Measurements from ENCODE around the gene MARCO.

Gene MARCO

GRCh38 chr2:118942031-118942430 lies at the start of gene MARCO:
MARCO (plus strand) TSS chr2:118942194; CDS start chr2:118942301, 107 bp downstream.
- no peak for DNase-seq

GRCh38 chr2:118893100-118893499 lies 48.9 kb upstream of the MARCO start:
- DNase-seq: no peak

GRCh38 chr2:118902266-118903028 lies 39.5 kb upstream of the MARCO start:
- DNase-seq: no peak

DNA sequence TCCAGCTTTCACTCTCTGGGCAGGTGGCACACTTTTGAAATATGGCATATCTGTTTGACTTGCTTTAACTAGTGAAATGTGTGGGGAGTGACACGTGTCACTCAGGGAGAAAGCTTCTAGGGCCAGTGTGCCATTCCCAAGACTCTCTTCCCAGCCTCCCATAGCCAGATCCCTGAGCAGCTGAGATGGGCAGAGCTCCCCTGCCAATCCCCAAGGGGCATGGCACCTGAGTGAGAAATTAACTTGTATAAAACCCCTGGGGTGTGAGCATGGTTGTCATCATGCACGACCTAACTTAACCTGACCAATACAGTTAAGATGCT lies 39.0 kb upstream of the MARCO start:
- no peak for DNase-seq

- DNase-seq: no peak
These were observed 38.2 kb upstream of the MARCO start for GRCh38 chr2:118903551-118904479.

GRCh38 chr2:118905206-118905605 lies 36.8 kb upstream of the MARCO start:
- no peak for DNase-seq

DNA sequence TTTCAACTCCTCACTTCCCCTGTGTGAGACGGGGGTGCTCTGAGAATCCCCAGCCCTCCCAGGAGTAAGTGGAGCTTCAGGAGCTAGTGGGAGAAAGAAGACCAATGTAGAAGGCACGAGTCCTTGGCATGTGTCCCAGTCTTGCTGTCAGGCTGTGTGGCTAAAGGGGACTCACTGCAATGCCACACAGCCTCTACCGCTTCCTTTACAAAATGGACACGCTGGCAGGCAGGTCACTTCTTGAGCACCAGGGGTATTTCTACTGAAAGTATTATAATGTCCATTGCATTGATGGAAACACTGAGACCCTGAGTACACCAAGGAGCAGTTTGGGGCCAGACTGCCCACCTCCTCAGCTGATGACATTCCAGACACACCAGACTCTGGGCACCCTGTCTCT lies 35.8 kb upstream of the MARCO start:
- no peak for DNase-seq

DNA sequence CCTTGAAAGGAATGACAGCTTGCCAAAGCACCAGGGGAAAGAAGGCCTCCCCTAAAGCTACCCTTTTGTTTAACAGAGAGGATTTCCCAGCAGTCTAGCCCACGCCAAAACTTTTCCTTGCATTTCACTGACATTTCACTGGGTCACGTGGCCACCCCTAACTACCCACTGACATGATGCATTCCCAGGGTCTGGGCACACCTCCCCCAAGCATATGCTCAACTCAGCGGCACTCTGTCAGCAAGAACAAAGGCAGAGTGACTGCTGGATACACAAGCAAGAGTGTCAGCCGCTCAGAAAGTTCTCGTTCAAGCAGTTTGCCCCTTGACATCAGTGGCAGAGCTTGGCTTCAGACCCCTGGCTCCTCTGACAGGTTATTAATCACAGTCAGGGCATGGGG lies 34.2 kb upstream of the MARCO start:
- no peak for DNase-seq

DNA sequence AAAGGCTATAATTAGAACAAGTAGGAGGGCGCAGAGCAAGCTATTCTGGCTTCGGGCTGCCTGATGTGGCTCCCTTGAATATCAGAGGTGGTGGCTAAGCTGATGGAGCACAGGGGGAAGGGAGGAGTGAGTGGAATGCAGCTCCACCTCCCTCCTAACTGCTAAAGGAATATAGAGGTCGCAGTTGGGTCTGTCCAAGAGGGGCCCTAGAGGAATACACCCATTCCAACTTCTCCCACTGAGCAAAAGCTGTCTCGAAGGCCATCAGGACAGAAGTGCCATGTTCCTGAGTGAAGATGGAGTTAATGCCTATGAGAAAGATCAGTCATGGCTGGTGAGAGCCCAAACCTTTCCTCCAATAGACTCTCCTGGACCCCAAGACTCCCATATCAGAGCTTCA lies 32.8 kb upstream of the MARCO start:
- DNase-seq: no peak

DNA sequence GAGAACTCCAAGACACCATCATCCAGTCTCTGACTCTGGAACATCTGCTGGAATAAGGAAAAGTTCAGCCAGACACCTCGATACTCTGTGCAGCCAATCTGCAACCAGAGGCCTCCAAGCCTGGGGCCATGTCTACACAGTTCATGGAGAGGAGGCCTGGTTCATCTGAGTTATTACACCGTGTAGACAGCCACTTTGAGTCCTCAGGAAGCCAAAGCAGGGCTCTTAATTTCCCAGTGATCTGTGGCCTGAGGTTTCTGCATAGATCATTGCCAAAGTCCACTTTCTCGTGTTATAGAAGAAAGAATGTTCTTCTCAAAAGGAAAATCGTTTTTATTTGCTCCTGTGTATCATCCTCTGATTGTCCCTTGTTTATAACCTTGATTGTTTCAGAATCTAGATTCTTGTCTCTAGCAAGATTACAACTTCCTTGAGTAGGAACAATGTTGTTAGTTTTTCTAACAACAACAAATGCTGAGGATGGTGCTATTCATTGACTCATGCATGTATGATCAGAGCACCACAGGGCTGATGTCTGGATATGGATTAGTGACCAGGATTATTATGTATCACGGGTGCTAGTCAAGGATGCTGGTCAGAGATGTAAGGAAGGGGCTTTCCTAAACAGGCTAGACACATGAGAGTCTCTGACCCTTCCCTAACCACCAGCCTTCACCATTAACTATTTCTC lies 30.7 kb upstream of the MARCO start:
- no peak for DNase-seq

DNA sequence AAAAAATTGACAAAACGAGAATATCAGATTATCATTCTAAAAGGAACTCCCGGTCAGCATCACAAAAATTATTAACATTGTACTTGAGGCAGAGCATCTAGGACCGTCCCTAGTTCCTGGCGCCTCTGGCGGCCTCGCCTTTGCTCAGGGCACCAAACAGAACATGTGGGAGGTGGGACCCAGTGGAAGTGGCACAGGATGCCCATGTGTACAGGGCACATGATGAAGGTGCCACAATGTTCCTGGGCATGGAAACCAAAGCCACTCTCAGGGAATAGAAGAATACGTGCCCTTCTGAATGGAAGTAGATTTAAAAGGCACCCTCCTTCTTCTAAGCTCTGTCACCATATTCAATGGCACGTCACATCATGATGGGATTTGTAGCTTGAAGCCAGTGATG lies 30.1 kb upstream of the MARCO start:
- no peak for DNase-seq

DNA sequence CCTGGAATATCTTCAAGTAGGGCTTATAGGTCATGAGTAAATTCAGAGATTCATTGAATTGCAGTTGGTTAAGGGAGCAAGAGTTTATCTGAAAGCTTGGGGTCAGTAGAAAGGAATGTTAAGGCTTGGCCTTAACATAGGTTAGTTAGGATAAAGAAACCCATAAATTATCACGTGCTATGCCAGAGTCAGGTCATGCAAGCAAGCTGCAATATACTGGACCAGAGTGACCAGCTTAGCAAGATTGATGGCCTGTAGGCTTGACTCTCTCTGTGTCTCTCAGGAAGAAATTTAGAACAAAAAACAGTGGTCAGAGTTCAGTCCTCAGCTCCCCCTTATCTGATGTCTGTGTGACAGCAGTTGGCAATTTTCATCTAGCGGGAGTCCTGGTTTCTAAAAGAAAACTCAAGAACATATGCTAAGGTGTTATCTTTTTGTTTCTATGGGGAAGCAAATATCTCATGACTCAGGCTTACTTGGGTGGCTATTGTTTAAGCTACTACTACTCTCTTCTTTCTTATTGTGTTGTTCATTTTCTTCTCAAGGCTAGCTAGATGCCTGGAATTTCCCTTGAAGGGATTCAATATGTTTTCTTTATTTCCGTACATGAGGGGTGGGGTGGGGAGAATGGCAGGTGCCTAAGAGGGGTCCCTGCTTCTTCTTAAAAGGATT lies 28.7 kb upstream of the MARCO start:
- DNase-seq: no peak

DNA sequence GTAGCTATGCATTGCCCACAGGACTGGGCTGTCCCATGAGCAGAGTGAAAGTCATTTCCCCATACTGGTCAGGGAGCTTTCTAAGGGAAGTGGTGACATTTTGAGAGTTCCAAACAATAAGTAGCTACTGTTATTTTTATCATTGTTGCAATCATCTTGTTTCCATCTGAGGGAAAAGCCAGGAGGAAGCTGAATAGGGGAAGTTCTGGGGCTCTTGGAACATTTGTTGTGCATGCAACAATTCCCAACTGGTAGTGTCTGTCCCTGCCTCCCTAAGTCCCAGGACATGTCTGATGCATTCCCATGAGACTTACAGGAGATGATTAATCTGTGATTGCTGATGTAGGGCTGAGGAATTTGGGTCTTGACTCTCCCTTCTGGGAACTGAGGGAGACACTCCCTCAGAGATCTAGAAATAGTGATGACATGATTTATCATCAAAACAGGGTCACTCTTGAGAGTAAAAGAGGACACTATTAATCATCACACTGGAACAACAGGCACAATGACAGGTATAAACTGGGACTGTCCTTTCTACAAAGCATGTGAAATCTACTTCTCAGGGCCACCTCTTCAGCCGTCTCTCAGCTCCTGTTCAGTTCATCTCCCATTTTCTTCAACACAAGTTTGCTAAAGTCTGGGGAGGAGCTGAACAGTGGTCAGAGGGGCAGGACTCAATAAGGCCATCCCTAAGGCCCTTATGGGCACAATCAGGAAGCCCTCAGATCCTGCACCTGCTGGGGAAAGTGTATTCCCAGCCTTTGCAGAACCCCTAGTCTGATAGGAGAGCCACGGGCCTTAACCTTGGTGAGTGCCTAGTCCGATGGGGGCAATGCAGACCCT lies 28.0 kb upstream of the MARCO start:
- DNase-seq: no peak

GRCh38 chr2:118914721-118915453 lies 27.1 kb upstream of the MARCO start:
- no peak for DNase-seq

GRCh38 chr2:118918017-118918416 lies 24.0 kb upstream of the MARCO start:
- no peak for DNase-seq

DNA sequence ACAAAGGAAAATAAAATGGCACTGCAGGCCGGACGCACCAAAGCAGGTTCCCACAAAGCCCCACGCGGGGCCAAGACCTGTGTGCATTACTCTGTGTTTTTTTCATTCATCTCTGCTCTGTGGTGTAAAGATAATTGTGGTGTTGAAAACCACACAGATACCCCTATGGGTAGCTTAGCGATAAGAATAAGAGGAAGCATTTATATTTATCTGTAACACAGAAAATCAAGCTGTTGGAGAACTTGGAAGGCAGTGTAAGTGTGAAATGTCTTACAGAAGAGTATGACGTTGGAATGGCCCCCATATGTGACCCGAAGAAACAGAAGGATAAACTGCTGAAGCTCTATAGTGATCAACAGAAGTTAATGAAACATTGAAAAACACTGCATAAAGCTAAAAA lies 20.3 kb upstream of the MARCO start:
- no peak for DNase-seq

DNA sequence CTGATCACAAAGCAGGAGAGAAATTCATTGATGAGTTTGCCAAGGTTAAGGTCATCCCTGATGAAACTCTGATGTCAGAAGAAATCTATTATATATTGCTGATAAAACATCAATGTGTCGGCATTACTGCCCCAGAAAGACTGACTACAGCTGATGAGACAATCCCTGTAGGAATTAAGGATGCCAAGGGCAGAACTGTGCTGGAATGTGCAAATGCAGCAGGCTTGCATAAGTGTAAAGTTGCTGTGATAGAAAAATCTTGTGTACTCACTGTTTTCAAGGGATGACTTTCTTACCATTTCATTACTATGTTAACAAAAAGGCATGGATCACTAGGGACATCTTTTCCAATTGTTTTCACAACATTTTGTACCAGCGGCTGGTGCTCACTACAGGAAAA lies 19.7 kb upstream of the MARCO start:
- no peak for DNase-seq

- no peak for DNase-seq
These were observed 18.6 kb upstream of the MARCO start for GRCh38 chr2:118923371-118923770.

- no peak for DNase-seq
These were observed 16.5 kb upstream of the MARCO start for GRCh38 chr2:118925476-118925875.

DNA sequence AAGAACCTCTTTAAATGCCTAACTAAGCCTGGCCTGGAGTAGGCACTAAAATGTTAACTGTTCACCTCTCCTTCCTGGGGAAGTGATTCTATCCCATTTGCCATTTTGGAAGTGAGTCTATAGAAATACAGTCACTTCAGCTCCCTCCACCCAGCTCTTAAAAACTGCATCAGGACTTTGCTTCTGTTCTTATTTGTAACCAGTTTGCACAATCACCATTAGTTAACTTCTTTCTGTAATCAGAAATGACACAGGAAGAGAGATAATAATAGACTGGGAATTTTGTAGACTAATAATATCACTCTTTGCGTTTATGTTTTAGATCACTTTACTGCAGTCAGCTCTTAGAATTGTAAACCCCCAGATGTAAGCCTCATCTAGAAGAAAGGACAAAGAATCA lies 16.0 kb upstream of the MARCO start:
- DNase-seq: no peak

DNA sequence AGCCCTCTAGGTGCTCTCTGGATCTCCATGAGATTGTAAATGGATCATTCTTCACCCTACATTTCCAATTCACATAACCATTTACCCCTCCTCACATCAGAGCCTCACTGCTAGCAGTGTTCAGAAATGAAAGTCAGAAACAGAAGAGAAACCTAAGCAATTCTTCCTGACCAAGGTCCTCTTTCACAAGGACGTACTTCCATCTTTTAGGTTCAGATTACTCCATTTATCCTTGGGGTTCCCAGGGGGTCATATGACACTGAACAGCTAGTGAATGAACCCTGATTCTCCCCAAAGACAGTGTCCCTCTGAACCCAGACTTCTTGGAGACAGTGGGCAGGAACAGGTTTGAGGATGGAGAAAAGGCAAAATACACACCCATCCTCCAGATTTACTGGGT lies 12.9 kb upstream of the MARCO start:
- DNase-seq: no peak

DNA sequence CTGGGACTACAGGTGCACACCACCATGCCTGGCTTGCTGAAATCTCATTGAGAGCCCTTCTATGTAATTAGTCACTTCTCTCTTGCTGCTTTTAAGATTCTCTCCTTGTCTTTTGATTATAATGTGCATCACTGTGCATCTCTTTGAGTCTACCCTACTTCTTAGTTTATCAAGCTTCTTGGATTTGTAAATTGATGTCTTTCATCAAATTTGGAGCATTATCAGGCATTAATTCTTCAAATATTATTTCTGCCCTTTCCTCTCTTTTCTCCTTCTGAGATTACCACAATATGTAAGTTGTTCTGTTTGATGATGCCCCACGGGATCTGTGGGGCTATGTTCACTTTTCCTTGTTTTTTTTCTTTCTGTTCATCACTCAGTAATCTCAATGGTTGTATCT lies 9.0 kb upstream of the MARCO start:
- DNase-seq: no peak

Data from amniotic stem cell (primary cell).